Heart right ventricle (tissue), 16 donors: Measurements from ENCODE around the gene ZNF506. TPM values are rescaled to one million over a fixed set of nuclear protein-coding genes. Genes with fewer than 3 reads are reported as not detected.

Experiments
- ATAC-seq, 8 donors: fragments of 200-7000 bp; cut with Tn5 transposase; one replicate each; pipeline ENCODE4 v1.9.1; 2020; ENCODE audit warnings: mild to moderate bottlenecking in 8 of 8, moderate library complexity in 8 of 8, moderate number of reproducible peaks in 1 of 8
- DNase-seq, 2 donors: peaks; one replicate each; pipeline ENCODE4 v3.0.0-alpha.2; 2020
- H3K27ac ChIP-seq, 10 donors: fragments of 200-600 bp; sonication (generic) in 2 of 10; one replicate each; pipeline versions ENCODE4 v1.5.0 to v1.8.0; 2020 to 2022; ENCODE audit warnings: mild to moderate bottlenecking in 3 of 10
- H3K27me3 ChIP-seq, 7 donors: fragments of 200-600 bp; one replicate each; pipeline ENCODE4 v1.8.0; 2021 to 2022; ENCODE audit warnings: mild to moderate bottlenecking in 2 of 7
- H3K36me3 ChIP-seq, 9 donors: fragments of 200-600 bp; sonication (generic) in 1 of 9; one replicate each; pipeline versions ENCODE4 v1.5.0 to v1.8.0; 2020 to 2022; ENCODE audit warnings: mild to moderate bottlenecking in 2 of 9
- H3K4me1 ChIP-seq, 9 donors: fragments of 200-600 bp; sonication (generic) in 1 of 9; one replicate each; pipeline versions ENCODE4 v1.5.0 to v1.8.0; 2020 to 2022; ENCODE audit warnings: mild to moderate bottlenecking in 4 of 9
- H3K4me3 ChIP-seq, 10 donors: fragments of 200-600 bp; sonication (generic) in 2 of 10; one replicate each; pipeline versions ENCODE4 v1.5.0 to v1.8.0; 2020 to 2022; ENCODE audit warnings: mild to moderate bottlenecking in 7 of 10, moderate library complexity in 2 of 10
- H3K9me3 ChIP-seq, 11 donors: fragments of 200-600 bp in 10 of 11; sonication (generic) in 2 of 11; one replicate each; pipeline versions ENCODE4 v1.5.0 to v1.8.0; 2013 to 2022; ENCODE audit warnings: mild to moderate bottlenecking in 2 of 11, control low read depth in 1 of 11, moderate library complexity in 1 of 11
- CTCF ChIP-seq, 9 donors: fragments of 200-600 bp; sonication (generic) in 2 of 9; IDR thresholded peaks; one replicate each; pipeline versions ENCODE4 v1.5.0 to v1.8.0; 2021 to 2022; ENCODE audit warnings: antibody characterized with exemption in 9 of 9, mild to moderate bottlenecking in 5 of 9, moderate library complexity in 1 of 9
- WGBS, 2 donors: extraction: QIAGEN DNeasy Blood & Tissue Kit; methylation state at CpG; one replicate each; pipeline ENCODE4 v1.1.7; 2013; ENCODE audit warnings: inconsistent platforms in 1 of 2; 5-methylcytosine and 5-hydroxymethylcytosine counted together
- intact Hi-C, 10 donors: fragments of 100-400 bp; cut with DNase I; formaldehyde crosslinking; loops; one replicate each; pipeline versions ENCODE4 v1.11.1 to v1.14.2; 2022
- polyA plus RNA-seq, 2 donors: library from polyadenylated mRNA; stranded (reverse); fragments of 200-250 nt; gene quantifications; one replicate each; pipeline ENCODE4 v1.2.3, GENCODE V29; 2013
- total RNA-seq, 10 donors: library from RNA; stranded (reverse); fragmentation: NEBNext Ultra II Directional in 3 of 10; extraction: Animal tissue kit (Norgen Biotek cat#: 25700) in 3 of 10; gene quantifications; one replicate each; pipeline versions ENCODE4 v1.2.1 to v1.2.4, GENCODE V29; 2021 to 2023
- donor health status: Arrhythmogenic right ventricular cardiomyopathy.
- donor health status: ischemic (EF 13 %, LVEDD 7.1; RV severe dilation, severe dysfunction).
- donor health status: healthy with polysubstance abuse.
- donor health status: DM: no; HTN: yes; CAD: no.
- donor health status: DM: no; HTN: no; CAD: no.
- donor health status: ischemic (EF 25% LVEDD 6.9; RV normal size, moderate dysfunction).
- donor health status: ischemic (EF 25% LVEDD 5.7; RV mildly dilated, moderate dysfunction).
- donor health status: healthy.
- donor health status: DM: yes; HTN: yes; CAD: no.
- donor health status: Ischemic cardiomyopathy.
- donor health status: ischemic (EF 35%, LVEDD 5.7; RV mildly dilated, moderate dysfunction).
- donor health status: nonischemic (EF 11% LVEDD 7.7; RV severe dilation, severe dysfunction).
- donor health status: DM: yes; HTN: yes; CAD: no.
- donor health status: PGD.
- donor health status: ischemic (EF 29% LVEDD 5.4; RV normal size, mild dysfunction).
- donor health status: nonischemic (EF 23%, LVEDD 6.1; RV moderate dilation, normal function).

Gene ZNF506
- total and polyA plus RNA-seq, 12 donors = 3.3 to 17.0 (median 12.6) TPM

GRCh38 chr19:19751846-19752245 is 69.7 kb downstream of the ZNF506 start:
- no peak for TF ChIP-seq CTCF (IDR thresholded peaks at IDR 0.05)
- no peak overlapping the region for H3K4me3 ChIP-seq
- intact Hi-C loops = no loop called here

GRCh38 chr19:19750842-19751790 is 70.4 kb downstream of the ZNF506 start:
- Histone ChIP-seq H3K4me3 (no peak overlapping the region), H3K4me1 (no peaks in the 10 kb centered on the region), H3K36me3 (no peaks in the 10 kb centered on the region), H3K27ac (no peak overlapping the region), H3K9me3 (no peaks in the 10 kb centered on the region), H3K27me3 (no peaks in the 10 kb centered on the region)
- intact Hi-C loops = no loop called here
- WGBS, 2 donors = 86 to 90% methylated on average over 40 of the region's 40 CpGs
- DNase-seq = no peak
- no peak for TF ChIP-seq CTCF (IDR thresholded peaks at IDR 0.05)
- ATAC-seq = no peak

More at GRCh38 chr19:19751846-19752245, 69.7 kb downstream of the ZNF506 start:
- Histone ChIP-seq H3K9me3 (no peaks in the 10 kb centered on the region), H3K27ac (no peak overlapping the region), H3K4me1 (no peaks in the 10 kb centered on the region), H3K27me3 (no peaks in the 10 kb centered on the region), H3K36me3 (no peaks in the 10 kb centered on the region)
- DNase-seq = no peak
- no peak for ATAC-seq
- WGBS, 2 donors = 86 to 89% methylated on average over 12 of the region's 12 CpGs

- ATAC-seq (no peak), DNase-seq (no peak)
- 78 to 83% methylated on average over 17 of the region's 17 CpGs for WGBS, 2 donors
- Histone ChIP-seq H3K27ac (no peak overlapping the region), H3K27me3 (no peaks in the 10 kb centered on the region), H3K4me1 (no peaks in the 10 kb centered on the region), H3K36me3 (no peaks in the 10 kb centered on the region), H3K9me3 (no peaks in the 10 kb centered on the region), H3K4me3 (no peak overlapping the region)
- intact Hi-C loops = no loop called here
- no peak for TF ChIP-seq CTCF (IDR thresholded peaks at IDR 0.05)
Measured at GRCh38 chr19:19749908-19750841, 71.4 kb downstream of the ZNF506 start.
